Erythroblast (primary cell): ENCODE measurements around the gene PTPRN2.

Experiments used
- GATA1 ChIP-seq: IDR thresholded peaks from 2 replicates; pipeline ENCODE4 v1.6.1; 2011; ENCODE audit warnings: low read depth, mild to moderate bottlenecking, control low read depth, low read length, moderate library complexity
- POLR2A ChIP-seq: IDR thresholded peaks from 2 replicates; pipeline ENCODE4 v1.6.1; 2011; ENCODE audit warnings: mild to moderate bottlenecking, low read length

- TF ChIP-seq POLR2A (no peak), GATA1 (no peak)
Observed at GRCh38 chr7:157684909-157685429, 902.7 kb downstream of the PTPRN2 start.
